NCI-H1417 treated with DMSO at 0.1 percent for 48 hours (cell line): ENCODE measurements around the gene SYT13.
A peak's percentile ranks its signal among the peaks of the same experiment; 100 is the strongest.

Experiments used
- DNase-seq: peaks from one replicate; lab custom pipeline; 2025; lab: John Stamatoyannopoulos, UW

Gene SYT13

GRCh38 chr11:45285930-45286632, at the start of gene SYT13:
TSS of gene SYT13 (minus strand) at chr11:45286341. CDS start at chr11:45286207, 134 bp downstream.
- peak; percentile 4 for DNase-seq

- no peak for DNase-seq
Measured at GRCh38 chr11:45335434-45335833, 49.3 kb upstream of the SYT13 start.

- DNase-seq: no peak
Measured at GRCh38 chr11:45334836-45335235, 48.7 kb upstream of the SYT13 start.

- no peak for DNase-seq
Measured at GRCh38 chr11:45334410-45334809, 48.3 kb upstream of the SYT13 start.

GRCh38 chr11:45333001-45333971, 47.1 kb upstream of the SYT13 start:
- DNase-seq: no peak

- no peak for DNase-seq
Measured at GRCh38 chr11:45332276-45332934, 46.3 kb upstream of the SYT13 start.

- DNase-seq: no peak
Measured at GRCh38 chr11:45331839-45332238, 45.7 kb upstream of the SYT13 start.

- no peak for DNase-seq
Measured at GRCh38 chr11:45328726-45329125, 42.6 kb upstream of the SYT13 start.

GRCh38 chr11:45324459-45324858, 38.3 kb upstream of the SYT13 start:
- no peak for DNase-seq

- DNase-seq: no peak
Measured at GRCh38 chr11:45323601-45324249, 37.6 kb upstream of the SYT13 start.

- DNase-seq: no peak
Measured at GRCh38 chr11:45322891-45323600, 36.9 kb upstream of the SYT13 start.

- no peak for DNase-seq
Measured at GRCh38 chr11:45322111-45322705, 36.1 kb upstream of the SYT13 start.

- DNase-seq: no peak
Measured at GRCh38 chr11:45321669-45322068, 35.5 kb upstream of the SYT13 start.

- DNase-seq: no peak
Measured at GRCh38 chr11:45321031-45321595, 35.0 kb upstream of the SYT13 start.

- DNase-seq: no peak
Measured at GRCh38 chr11:45320371-45320770, 34.2 kb upstream of the SYT13 start.

GRCh38 chr11:45319077-45319476, 32.9 kb upstream of the SYT13 start:
- DNase-seq: no peak

- no peak for DNase-seq
Measured at GRCh38 chr11:45318516-45318915, 32.4 kb upstream of the SYT13 start.

- DNase-seq: no peak
Measured at GRCh38 chr11:45316258-45316657, 30.1 kb upstream of the SYT13 start.

GRCh38 chr11:45314900-45315299, 28.8 kb upstream of the SYT13 start:
- no peak for DNase-seq

- no peak for DNase-seq
Measured at GRCh38 chr11:45313171-45313865, 27.2 kb upstream of the SYT13 start.
